Skeletal muscle tissue (tissue), 4 donors: ENCODE data around the gene KDELR3. TPM values are rescaled to one million over a fixed set of nuclear protein-coding genes. Genes with fewer than 3 reads are reported as not detected.
A peak's percentile ranks its signal among the peaks of the same experiment; 100 is the strongest.

ENCODE experiments used
- H3K27ac ChIP-seq: one replicate; pipeline ENCODE4 v1.7.0; 2013; ENCODE audit warnings: mild to moderate bottlenecking, low read depth, low read length, inconsistent platforms
- H3K27me3 ChIP-seq, 3 donors: one replicate each; pipeline ENCODE4 v1.7.0; 2013; ENCODE audit warnings: low read length in 3 of 3; ENCODE audit not compliant: control insufficient read depth in 3 of 3, insufficient read depth in 3 of 3
- H3K36me3 ChIP-seq, 3 donors: one replicate each; pipeline ENCODE4 v1.7.0; 2013; ENCODE audit warnings: low read length in 3 of 3; ENCODE audit not compliant: control insufficient read depth in 3 of 3, insufficient read depth in 3 of 3
- H3K4me1 ChIP-seq, 3 donors: one replicate each; pipeline ENCODE4 v1.7.0; 2013; ENCODE audit warnings: low read length in 3 of 3, mild to moderate bottlenecking in 3 of 3; ENCODE audit not compliant: control insufficient read depth in 3 of 3, insufficient read depth in 3 of 3
- H3K4me3 ChIP-seq, 3 donors: one replicate each; pipeline ENCODE4 v1.7.0; 2013; ENCODE audit warnings: low read length in 3 of 3
- H3K9ac ChIP-seq, 3 donors: one replicate each; pipeline ENCODE4 v1.7.0; 2013; ENCODE audit warnings: low read length in 3 of 3, mild to moderate bottlenecking in 3 of 3, moderate library complexity in 2 of 3, low read depth in 1 of 3
- H3K9me3 ChIP-seq, 3 donors: one replicate each; pipeline ENCODE4 v1.7.0; 2013; ENCODE audit warnings: low read length in 3 of 3; ENCODE audit not compliant: control insufficient read depth in 3 of 3
- total RNA-seq: library from RNA; depleted of rRNA; stranded (reverse); fragments of >200 nt; gene quantifications from one replicate; pipeline ENCODE4 v1.2.3, GENCODE V29; 2014
- donor health status: Osteomylitis.

Gene KDELR3
- total RNA-seq, 1 donor from 2014 or later = 32.9 TPM

DNA sequence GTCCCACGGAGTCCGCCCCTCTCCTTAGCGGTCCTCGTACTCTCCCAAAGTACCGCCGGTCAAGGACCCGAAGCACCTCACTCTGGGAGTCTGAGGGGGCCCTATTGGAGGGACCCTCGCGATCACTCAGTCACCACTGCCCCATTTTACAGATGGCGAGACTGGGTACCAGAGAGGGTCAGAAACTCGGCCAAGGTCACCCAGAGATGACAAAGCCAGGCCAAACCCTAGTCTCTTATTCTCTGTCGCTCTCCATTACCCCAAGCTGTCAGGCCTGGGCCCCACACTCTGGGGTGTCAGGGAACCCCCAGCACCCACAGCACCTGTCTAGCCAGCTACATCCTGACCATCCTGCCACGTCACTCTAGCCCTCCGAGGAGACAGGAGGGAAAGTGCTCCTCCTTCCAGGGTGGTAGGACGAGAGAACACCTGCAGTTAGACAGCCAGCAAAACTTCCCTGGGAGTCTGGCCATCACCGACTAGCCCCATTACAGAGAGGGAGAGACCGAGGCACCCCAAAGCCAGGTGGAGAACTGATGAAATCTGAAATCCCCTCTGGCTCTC is 11.5 kb upstream of the KDELR3 start:
- no peak overlapping the region for H3K9ac ChIP-seq
- peaks cover 71 to 80% (median 80%) of the 10 kb centered on the region in 3 donors for H3K27me3 ChIP-seq
- no peaks in the 10 kb centered on the region for H3K36me3 ChIP-seq
- peaks cover 6 to 19% (median 9%) of the 10 kb centered on the region in 3 donors for H3K4me1 ChIP-seq
- no peak overlapping the region for H3K27ac ChIP-seq
- H3K4me3 ChIP-seq = no peak overlapping the region
- no peaks in the 10 kb centered on the region for H3K9me3 ChIP-seq

DNA sequence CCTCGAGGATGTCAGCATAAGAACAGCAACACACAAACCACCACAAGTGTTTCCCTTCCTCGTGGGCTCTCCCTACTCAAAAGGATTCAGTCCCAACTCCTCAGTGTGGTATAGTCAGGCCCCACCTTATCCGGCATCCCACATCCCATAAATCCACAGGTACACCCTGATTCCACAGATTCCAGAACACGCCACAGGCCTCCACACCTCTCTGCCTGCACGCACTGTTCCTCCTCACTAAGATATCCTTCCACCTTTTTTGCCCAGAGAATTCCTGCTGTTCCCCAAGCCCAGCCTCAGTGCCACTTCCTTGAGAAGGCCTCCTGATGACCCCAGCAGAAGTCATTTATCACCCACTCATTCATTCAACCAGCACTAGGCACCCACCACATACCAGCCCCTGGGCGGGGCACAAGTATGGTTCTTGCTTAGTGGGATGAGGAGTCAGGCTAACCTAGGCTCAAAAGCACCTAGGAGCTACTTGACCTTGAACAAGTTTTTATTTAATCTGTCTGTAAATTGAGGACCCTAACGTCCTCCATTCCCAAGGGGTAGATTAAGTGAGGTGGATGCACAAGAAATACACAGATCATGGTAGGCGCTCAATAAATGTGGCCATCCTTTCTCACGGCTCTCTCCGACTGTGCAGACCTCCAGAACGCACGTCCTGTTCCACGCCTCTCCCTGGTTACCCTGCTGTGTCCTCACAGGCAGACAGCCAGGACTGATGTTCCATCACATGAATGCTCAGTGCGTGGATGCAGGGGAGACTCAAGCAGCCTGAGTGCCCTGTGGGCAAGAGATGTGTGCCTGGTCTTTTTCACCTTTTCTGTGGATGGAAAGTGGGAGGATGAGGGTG is 10.8 kb upstream of the KDELR3 start:
- no peak overlapping the region for H3K27ac ChIP-seq
- H3K9me3 ChIP-seq = no peaks in the 10 kb centered on the region
- H3K36me3 ChIP-seq = no peaks in the 10 kb centered on the region
- no peak overlapping the region for H3K4me3 ChIP-seq
- peaks cover 10 to 25% (median 14%) of the 10 kb centered on the region in 3 donors for H3K4me1 ChIP-seq
- peaks cover 67 to 80% (median 80%) of the 10 kb centered on the region in 3 donors for H3K27me3 ChIP-seq
- no peak overlapping the region for H3K9ac ChIP-seq

DNA sequence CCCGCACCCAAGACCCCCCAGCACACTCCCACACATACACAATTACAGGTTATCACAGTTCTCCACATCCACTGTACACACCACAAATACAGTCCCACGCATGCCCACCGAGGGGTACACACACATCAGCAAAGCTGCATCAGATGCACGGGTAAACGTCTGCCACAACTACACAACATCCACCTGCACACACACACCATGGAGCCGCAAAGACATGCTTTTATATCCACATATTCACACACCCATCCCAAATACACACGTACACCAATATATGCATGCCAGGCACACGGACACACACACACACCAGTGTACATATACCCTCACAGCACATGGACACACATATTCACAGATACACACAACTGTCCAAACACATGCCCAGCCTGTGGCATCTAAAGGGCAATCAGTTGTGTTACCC is 7.5 kb upstream of the KDELR3 start:
- Histone ChIP-seq H3K9me3 (no peaks in the 10 kb centered on the region), H3K4me3 (no peak overlapping the region), H3K9ac (no peak overlapping the region), H3K27ac (no peak overlapping the region), H3K36me3 (no peaks in the 10 kb centered on the region), H3K27me3 (peaks cover 51 to 74% (median 74%) of the 10 kb centered on the region in 3 donors), H3K4me1 (peaks cover 4 to 15% (median 9%) of the 10 kb centered on the region in 3 donors)

- Histone ChIP-seq H3K4me3 (peak overlapping the region in 2 of 3 donors; percentile 27 to 54), H3K27me3 (peaks cover 51 to 80% (median 77%) of the 10 kb centered on the region in 3 donors), H3K9me3 (no peaks in the 10 kb centered on the region), H3K9ac (no peak overlapping the region), H3K4me1 (peaks cover 4 to 15% (median 9%) of the 10 kb centered on the region in 3 donors), H3K27ac (no peak overlapping the region), H3K36me3 (no peaks in the 10 kb centered on the region)
Observed at GRCh38 chr22:38461057-38461413, 6.9 kb upstream of the KDELR3 start.

GRCh38 chr22:38461414-38462081 is 6.3 kb upstream of the KDELR3 start:
- Histone ChIP-seq H3K9ac (peak overlapping the region in 1 of 3 donors; percentile 12), H3K9me3 (no peaks in the 10 kb centered on the region), H3K36me3 (no peaks in the 10 kb centered on the region), H3K27me3 (peaks cover 45 to 77% (median 75%) of the 10 kb centered on the region in 3 donors), H3K27ac (no peak overlapping the region), H3K4me1 (peaks cover 4 to 15% (median 9%) of the 10 kb centered on the region in 3 donors), H3K4me3 (peak overlapping the region; percentile 7 to 54 (median 27))

DNA sequence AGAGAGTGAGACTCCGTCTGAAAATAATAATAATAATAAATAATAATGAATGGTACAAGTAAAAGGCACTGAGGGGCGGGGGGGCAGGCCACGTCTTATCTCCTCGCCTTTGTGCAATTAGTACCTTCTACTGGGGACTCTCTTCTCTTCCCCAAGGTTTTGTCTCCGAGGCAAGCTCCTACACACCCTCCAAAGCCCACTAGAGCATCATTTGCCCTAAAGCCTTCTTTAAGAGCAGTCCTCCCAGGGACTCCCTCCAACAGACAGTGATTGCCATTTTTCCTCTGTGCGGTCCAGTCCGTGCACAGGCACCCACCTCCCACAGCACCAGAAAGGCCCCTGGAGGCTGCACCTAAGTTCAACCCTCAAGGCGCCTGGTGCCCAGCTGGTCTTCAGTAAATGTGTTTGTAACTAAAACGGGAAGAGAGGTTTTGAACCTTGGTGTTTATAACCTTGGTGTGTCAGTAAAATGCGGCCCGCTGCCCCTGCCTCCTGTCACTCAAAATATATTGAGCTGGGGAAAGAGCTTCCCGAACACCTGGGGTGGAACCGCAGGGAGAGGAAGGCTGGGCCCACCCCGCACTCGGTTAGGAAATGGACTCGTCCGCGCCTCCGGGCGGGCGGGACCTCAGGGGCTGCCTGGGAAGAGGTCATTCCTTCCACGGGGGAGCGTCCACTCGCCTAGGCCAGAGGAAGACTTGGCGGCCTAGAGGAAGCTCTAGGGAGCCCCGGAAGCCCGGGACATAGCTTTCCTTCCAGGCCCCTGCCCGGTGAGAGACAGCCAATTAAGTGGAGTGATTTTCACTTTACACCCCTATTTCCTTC is 4.7 kb upstream of the KDELR3 start:
- H3K4me3 ChIP-seq = no peak overlapping the region

DNA sequence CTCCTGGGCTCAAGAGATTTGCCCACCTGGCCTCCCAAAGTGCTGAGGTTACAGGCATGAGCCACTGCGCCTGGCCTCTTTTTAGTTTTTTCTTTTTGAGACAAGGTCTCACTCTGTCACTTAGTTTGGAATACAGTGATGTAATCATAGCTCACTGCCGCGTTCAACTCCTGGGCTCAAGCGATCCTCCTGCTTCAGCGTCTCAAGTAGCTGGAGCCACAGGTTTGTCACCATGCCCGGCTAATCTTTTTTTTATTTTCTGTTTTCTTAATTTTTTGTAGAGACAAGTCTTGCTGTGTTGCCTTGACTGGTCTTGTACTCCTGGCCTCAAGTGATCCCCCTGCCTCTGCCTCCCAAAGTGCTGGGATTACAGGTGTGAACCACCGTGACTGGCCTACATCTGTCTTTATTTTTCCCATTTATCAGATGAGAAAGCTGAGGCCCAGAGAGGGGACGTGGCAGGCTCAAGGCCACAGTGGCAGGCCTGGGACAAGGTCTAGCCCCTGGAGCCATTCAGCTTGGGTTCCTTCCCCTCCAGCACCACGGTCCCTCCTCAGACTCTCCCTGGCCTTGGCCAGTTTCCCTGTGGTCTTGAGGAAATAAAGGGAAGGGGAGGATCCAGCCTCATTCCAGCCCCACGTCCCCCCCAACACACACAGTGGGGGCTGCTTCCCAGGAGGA is 2.8 kb upstream of the KDELR3 start:
- Histone ChIP-seq H3K9me3 (no peaks in the 10 kb centered on the region), H3K36me3 (no peaks in the 10 kb centered on the region), H3K9ac (no peak overlapping the region), H3K4me3 (no peak overlapping the region), H3K4me1 (peaks cover 4 to 28% (median 23%) of the 10 kb centered on the region in 3 donors), H3K27me3 (peaks cover 35 to 71% (median 64%) of the 10 kb centered on the region in 3 donors), H3K27ac (no peak overlapping the region)

More for the DNA sequence above, 4.7 kb upstream of the KDELR3 start:
- Histone ChIP-seq H3K27me3 (peaks cover 46 to 78% (median 75%) of the 10 kb centered on the region in 3 donors), H3K27ac (no peak overlapping the region), H3K36me3 (no peaks in the 10 kb centered on the region), H3K4me1 (peaks cover 4 to 25% (median 18%) of the 10 kb centered on the region in 3 donors), H3K9me3 (no peaks in the 10 kb centered on the region), H3K9ac (no peak overlapping the region)

DNA sequence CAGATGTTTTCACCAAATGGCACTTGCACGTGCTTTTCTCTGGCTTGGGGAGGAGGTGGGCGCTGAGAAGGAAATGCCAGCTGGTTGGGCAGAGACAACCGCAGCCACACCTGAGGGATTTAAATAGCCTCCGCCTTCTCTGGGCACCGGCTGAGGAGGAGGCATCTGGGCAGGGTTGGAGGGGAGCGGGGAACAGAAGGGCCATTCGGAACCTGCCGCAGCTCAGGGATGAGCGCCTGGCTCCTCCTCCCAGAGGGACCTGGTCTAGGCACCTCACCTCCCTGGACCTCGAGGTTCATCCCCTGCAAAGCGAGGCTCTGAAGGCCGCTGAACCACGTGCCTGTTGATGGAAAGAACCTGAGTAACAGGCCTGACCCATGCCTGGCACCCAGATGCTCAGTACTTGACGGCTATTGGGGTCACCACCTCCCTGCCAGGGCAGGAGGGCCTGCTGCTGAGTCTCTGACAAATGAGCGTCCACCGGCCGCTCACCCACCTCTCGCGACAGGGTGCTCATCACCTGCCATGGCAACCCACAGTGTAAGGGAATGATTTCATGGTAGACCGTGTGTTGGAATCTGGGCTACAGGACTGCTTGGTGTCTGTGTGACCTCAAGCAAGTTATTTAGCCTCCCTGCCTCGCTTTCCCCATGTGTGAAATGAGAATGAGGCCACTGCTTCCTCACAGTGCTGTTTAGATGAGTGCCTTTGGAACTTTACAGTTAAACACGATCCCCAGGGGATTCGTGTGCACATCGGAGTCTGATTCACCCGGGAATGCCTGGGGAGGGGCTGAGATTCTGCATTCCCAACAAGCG is 2.0 kb upstream of the KDELR3 start:
- Histone ChIP-seq H3K9me3 (no peaks in the 10 kb centered on the region), H3K36me3 (no peaks in the 10 kb centered on the region), H3K4me1 (peaks cover 4 to 23% (median 23%) of the 10 kb centered on the region in 3 donors), H3K27ac (no peak overlapping the region), H3K4me3 (no peak overlapping the region), H3K27me3 (peaks cover 30 to 63% (median 57%) of the 10 kb centered on the region in 3 donors), H3K9ac (no peak overlapping the region)
